Suprapubic skin (tissue), 4 donors: ENCODE results near the gene ATP5F1C.

Source experiments
- CTCF ChIP-seq, 2 donors: fragments of 200-600 bp in 1 of 2; fragments of 450-650 bp in 1 of 2; sonication (generic) in 1 of 2; IDR thresholded peaks; one replicate each; pipeline ENCODE4 v1.5.1; 2016 to 2019; ENCODE audit warnings: antibody characterized with exemption in 2 of 2, mild to moderate bottlenecking in 1 of 2, moderate library complexity in 1 of 2
- EP300 ChIP-seq: sonication (generic); formaldehyde crosslinking; IDR thresholded peaks from one replicate; pipeline ENCODE4 v1.6.1; 2017; ENCODE audit warnings: antibody characterized with exemption
- POLR2A ChIP-seq, 2 donors: fragments of 450-650 bp; IDR thresholded peaks; one replicate each; pipeline ENCODE4 v1.6.1; 2017; ENCODE audit warnings: antibody characterized with exemption in 2 of 2, mild to moderate bottlenecking in 2 of 2, moderate library complexity in 2 of 2
- POLR2AphosphoS5 ChIP-seq, 3 donors: sonication (generic); formaldehyde crosslinking; IDR thresholded peaks; one replicate each; pipeline ENCODE4 v1.6.1; 2017; ENCODE audit warnings: antibody characterized with exemption in 3 of 3

GRCh38 chr10:7773845-7774801, 13.9 kb upstream of the ATP5F1C start:
- TF ChIP-seq CTCF (IDR thresholded peaks at IDR 0.05), result no peak
- no peak for TF ChIP-seq POLR2A (IDR thresholded peaks at IDR 0.05)
- TF ChIP-seq EP300, result no peak
- no peak for TF ChIP-seq POLR2AphosphoS5 (IDR thresholded peaks at IDR 0.05)
